Cardiac muscle cell (in vitro differentiated cells and primary cell): ENCODE data around the gene BTRC. TPM values are rescaled to one million over a fixed set of nuclear protein-coding genes. Genes with fewer than 3 reads are reported as not detected.

Experiments used
- DNase-seq, 2 donors: peaks; one replicate each; pipeline versions ENCODE4 v3.0.0 to v3.0.0-alpha.2; 2010 to 2017; ENCODE audit warnings: low read depth in 1 of 2, low spot score in 1 of 2
- H3K27ac ChIP-seq: fragments of 200-600 bp; sonication (generic); 2 replicates; pipeline ENCODE4 v1.5.1; 2016
- H3K27me3 ChIP-seq: fragments of 200-600 bp; sonication (generic); 2 replicates; pipeline ENCODE4 v1.6.0; 2016; ENCODE audit warnings: control low read depth
- H3K36me3 ChIP-seq: fragments of 200-600 bp; sonication (generic); 2 replicates; pipeline ENCODE4 v1.5.1; 2016; ENCODE audit warnings: control low read depth
- H3K4me1 ChIP-seq: fragments of 200-600 bp; sonication (generic); 2 replicates; pipeline ENCODE4 v1.8.1; 2017; ENCODE audit warnings: low read depth, mild to moderate bottlenecking, mixed run types
- H3K4me3 ChIP-seq: fragments of 200-600 bp; sonication (generic); 2 replicates; pipeline ENCODE4 v1.5.1; 2016; ENCODE audit warnings: mild to moderate bottlenecking
- H3K9me3 ChIP-seq: fragments of 200-600 bp; sonication (generic); 2 replicates; pipeline ENCODE4 v1.5.1; 2017; ENCODE audit warnings: low read depth, mild to moderate bottlenecking, control low read depth
- CTCF ChIP-seq: IDR thresholded peaks from 2 replicates; pipeline ENCODE4 v1.5.1; 2012; ENCODE audit warnings: low read depth, mild to moderate bottlenecking, low read length
- polyA plus RNA-seq: library from polyadenylated mRNA; unstranded; fragments of >200 nt; fragmentation: Nextera tagmentation; extraction: Ambion mirVana; gene quantifications from 2 replicates; pipeline ENCODE4 v1.2.1, GENCODE V29; 2016
- total RNA-seq: library from RNA; depleted of rRNA; stranded (reverse); fragments of >200 nt; gene quantifications from 2 replicates; pipeline ENCODE4 v1.2.3, GENCODE V29; 2016

The BTRC gene
- total and polyA plus RNA-seq, 2 experiments from 2014 or later: 14.0 to 22.3 TPM

GRCh38 chr10:101569323-101569621, 215.3 kb downstream of the BTRC start:
- TF ChIP-seq CTCF: no peak
- no peaks in the 10 kb centered on the region for H3K4me1 ChIP-seq
- DNase-seq: peak in 1 of 2 donors; percentile 30
- no peaks in the 10 kb centered on the region for H3K36me3 ChIP-seq
- no peak overlapping the region for H3K4me3 ChIP-seq
- peaks cover 3% of the 10 kb centered on the region for H3K27me3 ChIP-seq
- H3K27ac ChIP-seq: no peak overlapping the region
- no peaks in the 10 kb centered on the region for H3K9me3 ChIP-seq

- Histone ChIP-seq H3K27ac (no peak overlapping the region), H3K36me3 (no peaks in the 10 kb centered on the region), H3K4me3 (peak overlapping the region; percentile 40), H3K4me1 (no peaks in the 10 kb centered on the region), H3K9me3 (no peaks in the 10 kb centered on the region), H3K27me3 (peaks cover 3% of the 10 kb centered on the region)
- TF ChIP-seq CTCF: peak; percentile 61
- peak; percentile 75 to 86 for DNase-seq
Observed at GRCh38 chr10:101569622-101570427, 215.9 kb downstream of the BTRC start.

GRCh38 chr10:101570428-101571270, 216.7 kb downstream of the BTRC start:
- H3K27me3 ChIP-seq: peaks cover 3% of the 10 kb centered on the region
- H3K4me3 ChIP-seq: peak overlapping the region; percentile 40
- no peaks in the 10 kb centered on the region for H3K4me1 ChIP-seq
- no peak overlapping the region for H3K27ac ChIP-seq
- H3K36me3 ChIP-seq: no peaks in the 10 kb centered on the region
- H3K9me3 ChIP-seq: no peaks in the 10 kb centered on the region
- DNase-seq: no peak
- no peak for TF ChIP-seq CTCF

DNA sequence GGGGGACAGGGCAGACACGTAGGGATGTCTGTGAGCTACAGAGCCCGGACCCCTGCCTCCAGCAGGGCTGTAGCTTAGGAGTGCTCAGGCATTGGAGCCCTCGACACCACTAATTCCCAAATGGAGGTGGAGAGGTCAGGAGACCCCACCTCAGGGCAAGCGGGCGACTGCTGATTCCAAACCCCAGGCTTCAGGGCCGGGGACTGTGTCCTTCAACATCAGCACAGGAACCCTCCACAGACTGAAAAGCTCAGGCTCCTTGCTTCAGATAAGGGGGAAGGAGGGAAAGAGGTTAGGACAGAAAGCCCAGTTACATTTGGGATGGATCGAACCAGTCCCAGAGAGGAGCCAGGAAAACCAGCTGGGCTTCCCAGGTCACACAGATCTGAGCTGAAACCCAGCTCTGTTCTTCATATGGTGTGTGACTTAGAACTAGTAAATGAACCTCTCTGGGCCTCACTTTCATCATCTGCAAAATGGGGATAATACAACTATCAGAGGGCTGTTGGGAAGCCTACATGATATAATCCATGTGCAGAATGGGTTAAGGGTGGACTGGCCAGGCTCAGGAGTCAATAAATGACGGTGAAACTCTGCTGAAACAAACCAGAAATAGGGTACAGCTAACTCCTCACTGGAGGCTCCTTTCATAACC, 217.4 kb downstream of the BTRC start:
- Histone ChIP-seq H3K36me3 (no peaks in the 10 kb centered on the region), H3K27ac (no peak overlapping the region), H3K4me1 (no peaks in the 10 kb centered on the region), H3K27me3 (peaks cover 3% of the 10 kb centered on the region), H3K4me3 (no peak overlapping the region), H3K9me3 (no peaks in the 10 kb centered on the region)
- no peak for DNase-seq
- no peak for TF ChIP-seq CTCF

DNA sequence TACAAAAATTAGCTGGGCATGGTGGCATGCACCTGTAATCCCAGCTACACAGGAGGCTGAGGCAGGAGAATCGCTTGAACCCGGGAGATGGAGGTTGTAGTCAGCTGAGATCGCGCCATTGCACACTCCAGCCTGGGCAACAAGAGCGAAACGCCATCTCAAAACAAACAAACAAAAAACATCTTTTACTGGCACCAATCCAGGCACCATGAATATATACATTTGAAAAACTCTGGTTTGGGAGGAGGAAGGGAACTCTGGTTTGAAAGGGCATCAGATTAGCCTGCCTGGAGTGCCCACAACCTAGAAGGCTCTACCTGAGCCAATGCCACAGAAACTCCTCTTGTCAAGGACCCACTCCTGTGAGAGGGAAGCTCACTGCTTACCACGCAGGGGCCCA, 218.2 kb downstream of the BTRC start:
- Histone ChIP-seq H3K27ac (no peak overlapping the region), H3K27me3 (peaks cover 3% of the 10 kb centered on the region), H3K4me1 (no peaks in the 10 kb centered on the region), H3K4me3 (no peak overlapping the region), H3K36me3 (no peaks in the 10 kb centered on the region), H3K9me3 (no peaks in the 10 kb centered on the region)
- DNase-seq: no peak
- no peak for TF ChIP-seq CTCF
